Fibroblast of the aortic adventitia (primary cell): ENCODE results near the gene NLRC5. TPM values are rescaled to one million over a fixed set of nuclear protein-coding genes. Genes with fewer than 3 reads are reported as not detected.
"Not testable (repeated sequence)": the region's sequence is repeated elsewhere in the genome, so short reads cannot be mapped to it uniquely, and the experiment has no call there.

ENCODE experiments used
- DNase-seq: peaks from one replicate; pipeline ENCODE4 v3.0.0-alpha.2; 2010; ENCODE audit warnings: low read depth
- H3K4me3 ChIP-seq: 2 replicates; pipeline ENCODE4 v1.5.1; 2011; ENCODE audit warnings: low read depth, mild to moderate bottlenecking, control low read depth, low read length, moderate library complexity
- total RNA-seq: library from RNA; depleted of rRNA; stranded (reverse); fragments of >200 nt; gene quantifications from 2 replicates; pipeline ENCODE4 v1.2.3, GENCODE V29; 2012; ENCODE audit warnings: low replicate concordance
- TF ChIP-seq, protein P1 (sequence below): IDR thresholded peaks from 2 replicates; pipeline ENCODE4 v1.5.1; 2011; ENCODE audit warnings: mild to moderate bottlenecking, low read length, control low read depth, inconsistent platforms; ENCODE audit not compliant: insufficient read depth

The NLRC5 gene
- total RNA-seq, 1 donor = 31.0 TPM

DNA sequence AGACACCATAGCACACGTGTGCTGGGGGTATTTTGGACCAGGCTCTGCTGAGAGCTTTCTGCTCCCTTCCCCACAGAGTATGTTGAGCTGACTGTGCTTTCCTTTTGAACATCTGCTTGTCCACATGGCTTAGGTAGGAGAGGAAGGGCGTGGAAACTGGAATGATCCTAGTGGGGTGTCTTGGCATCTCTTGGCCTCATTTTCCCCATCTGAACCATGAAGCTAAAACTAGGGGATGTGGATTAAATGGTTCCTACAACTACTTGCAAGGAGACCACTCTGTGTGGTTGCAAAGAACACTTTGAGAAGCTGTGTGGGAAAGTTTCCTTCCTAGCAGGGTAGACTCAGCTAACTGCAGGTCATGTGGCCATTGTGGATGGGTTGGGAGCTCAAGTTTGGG lies 6.7 kb upstream of the NLRC5 start:
- no peak for DNase-seq
- TF ChIP-seq, protein P1, sequence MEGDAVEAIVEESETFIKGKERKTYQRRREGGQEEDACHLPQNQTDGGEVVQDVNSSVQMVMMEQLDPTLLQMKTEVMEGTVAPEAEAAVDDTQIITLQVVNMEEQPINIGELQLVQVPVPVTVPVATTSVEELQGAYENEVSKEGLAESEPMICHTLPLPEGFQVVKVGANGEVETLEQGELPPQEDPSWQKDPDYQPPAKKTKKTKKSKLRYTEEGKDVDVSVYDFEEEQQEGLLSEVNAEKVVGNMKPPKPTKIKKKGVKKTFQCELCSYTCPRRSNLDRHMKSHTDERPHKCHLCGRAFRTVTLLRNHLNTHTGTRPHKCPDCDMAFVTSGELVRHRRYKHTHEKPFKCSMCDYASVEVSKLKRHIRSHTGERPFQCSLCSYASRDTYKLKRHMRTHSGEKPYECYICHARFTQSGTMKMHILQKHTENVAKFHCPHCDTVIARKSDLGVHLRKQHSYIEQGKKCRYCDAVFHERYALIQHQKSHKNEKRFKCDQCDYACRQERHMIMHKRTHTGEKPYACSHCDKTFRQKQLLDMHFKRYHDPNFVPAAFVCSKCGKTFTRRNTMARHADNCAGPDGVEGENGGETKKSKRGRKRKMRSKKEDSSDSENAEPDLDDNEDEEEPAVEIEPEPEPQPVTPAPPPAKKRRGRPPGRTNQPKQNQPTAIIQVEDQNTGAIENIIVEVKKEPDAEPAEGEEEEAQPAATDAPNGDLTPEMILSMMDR = no peak
- no peak overlapping the region for H3K4me3 ChIP-seq

DNA sequence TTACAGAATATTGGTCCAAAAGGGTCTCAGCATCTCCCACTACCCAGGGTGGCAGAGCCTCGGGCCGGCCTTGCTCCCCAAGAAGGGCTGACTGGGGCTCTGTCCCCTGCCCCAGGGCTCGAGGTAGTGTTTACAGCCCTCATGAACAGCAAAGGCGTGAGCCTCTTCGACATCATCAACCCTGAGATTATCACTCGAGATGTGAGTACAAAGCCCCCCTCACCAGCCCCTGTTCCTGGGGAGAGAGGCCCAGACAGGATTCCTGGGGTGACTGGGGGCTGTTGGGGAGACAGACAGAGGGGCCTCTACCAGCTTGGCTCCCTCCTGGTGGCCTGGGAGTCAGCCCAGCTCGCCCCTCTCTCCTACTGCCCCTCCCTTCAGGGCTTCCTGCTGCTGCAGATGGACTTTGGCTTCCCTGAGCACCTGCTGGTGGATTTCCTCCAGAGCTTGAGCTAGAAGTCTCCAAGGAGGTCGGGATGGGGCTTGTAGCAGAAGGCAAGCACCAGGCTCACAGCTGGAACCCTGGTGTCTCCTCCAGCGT lies 6.1 kb upstream of the NLRC5 start:
- H3K4me3 ChIP-seq = no peak overlapping the region
- no peak for DNase-seq
- TF ChIP-seq, protein P1 = no peak

DNA sequence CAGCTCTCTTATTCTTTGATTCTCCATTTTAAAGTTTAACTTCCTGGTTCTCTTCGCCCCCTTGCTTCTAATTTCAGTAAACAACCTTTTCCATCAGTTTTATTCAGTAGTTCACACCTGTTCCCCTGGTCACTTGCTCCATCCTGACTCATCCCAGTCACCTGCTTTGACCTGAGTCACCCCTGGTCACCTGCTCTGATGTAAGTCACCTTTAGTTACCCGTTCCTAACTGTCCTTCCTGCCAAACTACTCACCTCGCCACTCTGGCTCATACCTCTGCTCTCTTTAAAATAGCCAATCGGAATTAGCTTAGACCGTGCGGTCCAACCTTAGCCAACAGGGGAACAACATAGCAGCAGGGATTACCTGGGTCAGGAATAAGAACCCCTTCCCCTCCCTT lies 4.7 kb upstream of the NLRC5 start:
- TF ChIP-seq, protein P1 = no peak
- no peak overlapping the region for H3K4me3 ChIP-seq
- DNase-seq = no peak

DNA sequence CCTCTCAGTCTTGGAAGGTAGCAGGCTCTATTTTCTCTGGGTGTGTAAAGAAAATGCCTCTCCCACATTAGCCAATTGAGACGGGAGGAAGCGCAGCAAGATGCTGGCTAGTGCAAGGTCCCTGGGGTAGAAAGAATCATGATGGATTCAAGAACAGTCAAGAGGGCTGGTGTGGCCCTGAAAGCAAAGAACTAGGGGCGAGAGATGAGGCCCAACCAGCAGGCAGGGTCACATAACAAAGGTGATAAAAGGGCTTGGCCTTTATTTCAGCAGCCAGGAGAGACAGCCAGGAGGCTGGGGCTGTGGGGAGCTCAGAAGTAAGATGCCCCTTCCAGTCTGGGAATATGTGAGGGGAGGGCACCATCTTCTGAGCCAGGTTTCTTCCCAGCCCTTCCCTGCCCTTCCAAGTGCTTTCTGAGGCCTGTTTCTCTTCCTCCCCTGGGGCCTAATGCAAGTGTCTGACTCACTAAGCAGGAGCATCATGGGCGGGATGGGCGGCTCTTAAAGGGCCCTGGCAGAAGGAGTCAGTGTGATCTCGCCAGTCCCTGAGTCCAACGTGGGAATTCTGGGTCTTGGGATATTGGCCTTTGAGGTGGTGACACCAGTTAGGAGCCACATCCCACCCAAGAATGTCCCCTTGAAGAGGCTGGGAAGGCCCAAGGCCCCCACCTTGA lies 3.9 kb upstream of the NLRC5 start:
- peak; percentile 90 for DNase-seq
- TF ChIP-seq, protein P1 = no peak
- H3K4me3 ChIP-seq = peak overlapping the region; percentile 14

DNA sequence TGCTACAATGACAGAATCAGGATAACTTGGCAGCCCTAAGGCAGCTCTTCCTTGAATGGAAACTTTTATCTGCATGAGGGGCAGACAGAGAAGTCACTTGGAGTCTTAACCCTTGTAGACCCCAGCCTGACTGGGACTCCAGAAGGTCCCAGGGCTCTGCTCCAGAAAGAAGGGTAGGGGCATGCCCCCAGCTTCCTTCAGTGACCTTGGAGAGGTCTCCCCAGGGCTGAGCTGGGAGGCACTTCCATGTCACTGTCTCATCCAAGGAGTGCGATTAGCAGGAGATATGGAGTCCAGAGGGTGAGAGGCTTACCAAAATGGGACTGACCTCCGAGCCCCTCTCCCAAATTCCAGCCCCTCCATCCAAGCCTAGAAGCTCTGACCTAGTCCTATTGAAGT lies 3.4 kb upstream of the NLRC5 start:
- TF ChIP-seq, protein P1 = no peak
- no peak for DNase-seq
- no peak overlapping the region for H3K4me3 ChIP-seq

DNA sequence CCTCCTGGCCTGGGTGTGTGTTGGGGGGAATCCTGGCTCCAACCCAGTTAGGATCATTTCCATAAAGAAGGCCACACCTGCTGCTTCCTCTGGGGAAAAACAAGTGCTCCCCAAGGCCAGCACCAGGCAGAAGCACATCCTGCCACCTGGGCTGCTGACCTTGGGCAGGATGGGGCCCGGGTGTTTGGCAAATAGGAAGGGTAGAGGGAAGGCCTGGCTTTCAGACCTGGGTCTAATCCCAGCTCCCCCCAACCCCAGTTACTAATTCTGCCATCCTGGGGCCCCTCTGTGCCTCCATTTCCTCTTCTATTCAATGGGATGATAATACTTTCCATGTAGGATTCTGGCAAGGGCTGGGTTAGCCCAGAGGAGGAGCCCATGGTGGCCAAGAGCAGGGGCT lies 3.0 kb upstream of the NLRC5 start:
- no peak overlapping the region for H3K4me3 ChIP-seq
- TF ChIP-seq, protein P1 = no peak
- no peak for DNase-seq

DNA sequence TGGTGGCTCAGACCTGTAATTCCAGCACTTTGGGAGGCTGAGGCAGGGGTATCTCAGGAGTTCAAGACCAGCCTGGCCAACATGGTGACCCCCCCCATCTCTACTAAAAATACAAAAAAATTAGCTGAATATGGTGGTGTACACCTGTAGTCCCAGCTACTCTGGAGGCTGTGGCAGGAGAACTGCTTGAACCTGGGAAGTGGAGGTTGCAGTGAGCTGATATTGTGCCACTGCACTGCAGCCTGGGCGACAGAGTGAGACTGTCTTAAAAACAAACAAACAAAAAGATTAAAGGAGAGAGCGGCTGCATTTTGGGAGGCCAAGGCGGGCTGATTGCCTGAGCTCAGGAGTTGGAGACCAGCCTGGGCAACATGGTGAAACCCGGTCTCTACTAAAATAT lies 2.4 kb upstream of the NLRC5 start:
- DNase-seq, H3K4me3 ChIP-seq: not testable (repeated sequence)
